ENCODE measurements around the gene JAZF1.
"Not testable (repeated sequence)": the region's sequence is repeated elsewhere in the genome, so short reads cannot be mapped to it uniquely, and the experiment has no call there.

JAZF1 gene

GRCh38 chr7:27910326-27910725, 270.3 kb downstream of the JAZF1 start:
- no peak for ATAC-seq

GRCh38 chr7:27908534-27909165, 271.9 kb downstream of the JAZF1 start:
- DNase-seq, result no peak
- ATAC-seq, result no peak

More at GRCh38 chr7:27910326-27910725, 270.3 kb downstream of the JAZF1 start:
- no peak for DNase-seq

- DNase-seq, result no peak
- ATAC-seq, result no peak
Observed at GRCh38 chr7:27906385-27907091, 274.1 kb downstream of the JAZF1 start.

- no peak for ATAC-seq
- DNase-seq, result no peak
Observed at GRCh38 chr7:27905951-27906350, 274.6 kb downstream of the JAZF1 start.

GRCh38 chr7:27901028-27901760, 279.4 kb downstream of the JAZF1 start:
- ATAC-seq, result peak; percentile 73
- peak; percentile 24 for DNase-seq

- DNase-seq (no peak), ATAC-seq (no peak)
Observed at GRCh38 chr7:27900006-27900405, 280.6 kb downstream of the JAZF1 start.

- ATAC-seq, result peak; percentile 84
Observed at GRCh38 chr7:27899601-27900000, 281.0 kb downstream of the JAZF1 start.

GRCh38 chr7:27897441-27897847, 283.2 kb downstream of the JAZF1 start:
- ATAC-seq (no peak), DNase-seq (no peak)

More at GRCh38 chr7:27899601-27900000, 281.0 kb downstream of the JAZF1 start:
- DNase-seq, result peak; percentile 34

GRCh38 chr7:27897001-27897400, 283.6 kb downstream of the JAZF1 start:
- ATAC-seq (no peak), DNase-seq (no peak)

- ATAC-seq (no peak), DNase-seq (no peak)
Observed at GRCh38 chr7:27895551-27895950, 285.0 kb downstream of the JAZF1 start.

GRCh38 chr7:27890205-27890849, 290.3 kb downstream of the JAZF1 start:
- ATAC-seq (no peak), DNase-seq (no peak)

- DNase-seq, result no peak
- no peak for ATAC-seq
Observed at GRCh38 chr7:27889800-27890199, 290.8 kb downstream of the JAZF1 start.

- ATAC-seq (no peak), DNase-seq (no peak)
Observed at GRCh38 chr7:27888736-27889135, 291.9 kb downstream of the JAZF1 start.

- ATAC-seq, result not testable (repeated sequence)
Observed at GRCh38 chr7:27886710-27887109, 293.9 kb downstream of the JAZF1 start.

GRCh38 chr7:27885652-27886051, 294.9 kb downstream of the JAZF1 start:
- no peak for DNase-seq
- no peak for ATAC-seq

More at GRCh38 chr7:27886710-27887109, 293.9 kb downstream of the JAZF1 start:
- DNase-seq, result not testable (repeated sequence)

GRCh38 chr7:27883696-27884095, 296.9 kb downstream of the JAZF1 start:
- DNase-seq (no peak), ATAC-seq (no peak)

- ATAC-seq, result no peak
- DNase-seq, result no peak
Observed at GRCh38 chr7:27876756-27877155, 303.8 kb downstream of the JAZF1 start.

- ATAC-seq (no peak), DNase-seq (no peak)
Observed at GRCh38 chr7:27875832-27876231, 304.8 kb downstream of the JAZF1 start.

- DNase-seq, result no peak
- ATAC-seq, result no peak
Observed at GRCh38 chr7:27875061-27875460, 305.5 kb downstream of the JAZF1 start.

- ATAC-seq, result no peak
Observed at GRCh38 chr7:27873981-27874957, 306.3 kb downstream of the JAZF1 start.

More at GRCh38 chr7:27873981-27874957, 306.3 kb downstream of the JAZF1 start:
- DNase-seq, result no peak
